ENCODE measurements around the gene MAPKAPK2.

GRCh38 chr1:206668351-206668750 lies 16.4 kb upstream of the MAPKAPK2 start:
- TF ChIP-seq CTCF (conservative IDR thresholded peaks at IDR 0.05; ENCODE audit: low read length) (no peak), EZH2phosphoT487 (IDR thresholded peaks at IDR 0.05; ENCODE audit: borderline replicate concordance, low read depth, low read length) (no peak)

Measured in OCI-LY7 (cell line).